SK-N-SH (cell line): Measurements from ENCODE around the gene ACP4. TPM values are rescaled to one million over a fixed set of nuclear protein-coding genes. Genes with fewer than 3 reads are reported as not detected.
A peak's percentile ranks its signal among the peaks of the same experiment; 100 is the strongest.
"Not testable (repeated sequence)": the region's sequence is repeated elsewhere in the genome, so short reads cannot be mapped to it uniquely, and the experiment has no call there.

Source experiments
- CTCF ChIA-PET: fragments of 300-600, 350-600 bp; formaldehyde crosslinking; extraction: SDS; loops from one replicate; lab custom pipeline; 2021; lab: Yijun Ruan, JAX
- POLR2A ChIA-PET: fragments of 350-600 bp; sonication (Branson Sonifier 250); formaldehyde crosslinking; extraction: SDS; loops from one replicate; lab custom pipeline; 2020; ENCODE audit warnings: antibody characterized with exemption, inconsistent platforms; lab: Yijun Ruan, JAX
- DNase-seq: peaks from one replicate; pipeline ENCODE4 v3.0.0; 2012
- H2AFZ ChIP-seq: fragments of 200-600 bp; sonication (generic); 2 replicates; pipeline ENCODE4 v1.8.1; 2016; ENCODE audit warnings: antibody characterized with exemption, mild to moderate bottlenecking, low read depth
- H3F3A ChIP-seq: fragments of 200-600 bp; sonication (generic); replicated peaks from 2 replicates; pipeline ENCODE3; 2016; ENCODE audit warnings: antibody characterized with exemption, mild to moderate bottlenecking; ENCODE audit not compliant: insufficient read depth
- H3K27ac ChIP-seq, 2 experiments: fragments of 200-500 bp in 1 of 2; fragments of 200-600 bp in 1 of 2; sonication (Bioruptor generic) in 1 of 2; sonication (generic), shearing (Covaris generic) in 1 of 2; 2 replicates each; pipeline versions ENCODE4 v1.5.1 to v1.6.1; 2014 to 2016; ENCODE audit warnings: low read depth in 2 of 2, inconsistent platforms in 1 of 2, low read length in 1 of 2, mild to moderate bottlenecking in 1 of 2, mixed read lengths in 1 of 2
- H3K27me3 ChIP-seq: fragments of 200-600 bp; sonication (generic), shearing (Covaris generic); 2 replicates; pipeline ENCODE4 v1.6.1; 2016; ENCODE audit warnings: mixed run types; ENCODE audit not compliant: insufficient read depth
- H3K36me3 ChIP-seq, 2 experiments: fragments of 200-500 bp in 1 of 2; fragments of 200-600 bp in 1 of 2; sonication (Bioruptor generic) in 1 of 2; sonication (generic) in 1 of 2; replicated peaks in 1 of 2; 2 replicates each; pipeline versions ENCODE3 to v1.5.1; 2014 to 2016; ENCODE audit warnings: low read length in 1 of 2, mild to moderate bottlenecking in 1 of 2; ENCODE audit not compliant: insufficient read depth in 2 of 2, control insufficient read depth in 1 of 2
- H3K4me1 ChIP-seq, 2 experiments: fragments of 200-500 bp in 1 of 2; fragments of 200-600 bp in 1 of 2; sonication (Bioruptor generic) in 1 of 2; sonication (generic), shearing (Covaris generic) in 1 of 2; 2 replicates each; pipeline versions ENCODE4 v1.5.1 to v1.6.1; 2014 to 2016; ENCODE audit warnings: low read depth in 1 of 2, low read length in 1 of 2, mixed run types in 1 of 2; ENCODE audit not compliant: insufficient read depth in 2 of 2, control insufficient read depth in 1 of 2
- H3K4me2 ChIP-seq: fragments of 200-600 bp; sonication (generic), shearing (Covaris generic); 2 replicates; pipeline ENCODE4 v1.6.1; 2017; ENCODE audit warnings: mixed run types
- H3K4me3 ChIP-seq, 2 experiments: fragments of 200-500 bp in 1 of 2; fragments of 200-600 bp in 1 of 2; sonication (Bioruptor generic) in 1 of 2; sonication (generic), shearing (Covaris generic) in 1 of 2; 2 replicates each; pipeline versions ENCODE4 v1.5.1 to v1.8.1; 2014 to 2016; ENCODE audit warnings: low read depth in 2 of 2, inconsistent platforms in 1 of 2, low read length in 1 of 2, mild to moderate bottlenecking in 1 of 2, mixed read lengths in 1 of 2, moderate library complexity in 1 of 2
- H3K79me2 ChIP-seq: fragments of 200-600 bp; sonication (generic); 2 replicates; pipeline ENCODE4 v1.8.1; 2017; ENCODE audit warnings: mild to moderate bottlenecking; ENCODE audit not compliant: insufficient read depth
- H3K9ac ChIP-seq: fragments of 200-600 bp; sonication (generic); 2 replicates; pipeline ENCODE4 v1.6.1; 2017; ENCODE audit warnings: mixed run types
- H3K9me2 ChIP-seq: fragments of 200-600 bp; sonication (generic); 2 replicates; pipeline ENCODE4 v1.6.1; 2017; ENCODE audit warnings: mixed run types
- H3K9me3 ChIP-seq: fragments of 200-600 bp; sonication (generic); 2 replicates; pipeline ENCODE4 v1.6.1; 2017; ENCODE audit warnings: mixed run types, mild to moderate bottlenecking, moderate library complexity
- H4K20me1 ChIP-seq: fragments of 200-600 bp; sonication (generic); 2 replicates; pipeline ENCODE4 v1.6.1; 2017; ENCODE audit warnings: mild to moderate bottlenecking, mixed run types; ENCODE audit not compliant: insufficient read depth
- CHD2 ChIP-seq: fragments of 150-350 bp; IDR thresholded peaks from 2 replicates; pipeline ENCODE4 v1.6.1; 2018; ENCODE audit warnings: low read length; ENCODE audit not compliant: partially characterized antibody
- NRF1 ChIP-seq: IDR thresholded peaks from 2 replicates; pipeline ENCODE4 v1.6.1; 2012; ENCODE audit warnings: low read depth, mild to moderate bottlenecking, low read length
- PBX3 ChIP-seq: IDR thresholded peaks from 2 replicates; pipeline ENCODE4; 2012
- WGBS: methylation state at CpG from one replicate; pipeline ENCODE4 v1.1.6; 2017; ENCODE audit warnings: low lambda C conversion rate; 5-methylcytosine and 5-hydroxymethylcytosine counted together
- polyA plus RNA-seq, 3 experiments: library from polyadenylated mRNA; depleted of rRNA; stranded (reverse); fragments of >200 nt; gene quantifications; 2 replicates each; pipeline ENCODE4 v1.2.3, GENCODE V29; 2012
- TF ChIP-seq, protein P1 (sequence below): IDR thresholded peaks from 2 replicates; pipeline ENCODE4 v1.6.1; 2012; ENCODE audit warnings: mild to moderate bottlenecking, low read depth, low read length, moderate library complexity
- TF ChIP-seq, protein P2 (sequence below): fragments of 150-350 bp; IDR thresholded peaks from 2 replicates; pipeline ENCODE4 v1.6.1; 2017; ENCODE audit warnings: antibody characterized with exemption, low read length, low read depth, borderline replicate concordance

Gene ACP4
- polyA plus RNA-seq, 1 of the 3 experiments (the other 2 are of a cell fraction) = not detected

GRCh38 chr19:50764409-50764808, 25.8 kb upstream of the ACP4 start (continued):
- TF ChIP-seq, protein P1, sequence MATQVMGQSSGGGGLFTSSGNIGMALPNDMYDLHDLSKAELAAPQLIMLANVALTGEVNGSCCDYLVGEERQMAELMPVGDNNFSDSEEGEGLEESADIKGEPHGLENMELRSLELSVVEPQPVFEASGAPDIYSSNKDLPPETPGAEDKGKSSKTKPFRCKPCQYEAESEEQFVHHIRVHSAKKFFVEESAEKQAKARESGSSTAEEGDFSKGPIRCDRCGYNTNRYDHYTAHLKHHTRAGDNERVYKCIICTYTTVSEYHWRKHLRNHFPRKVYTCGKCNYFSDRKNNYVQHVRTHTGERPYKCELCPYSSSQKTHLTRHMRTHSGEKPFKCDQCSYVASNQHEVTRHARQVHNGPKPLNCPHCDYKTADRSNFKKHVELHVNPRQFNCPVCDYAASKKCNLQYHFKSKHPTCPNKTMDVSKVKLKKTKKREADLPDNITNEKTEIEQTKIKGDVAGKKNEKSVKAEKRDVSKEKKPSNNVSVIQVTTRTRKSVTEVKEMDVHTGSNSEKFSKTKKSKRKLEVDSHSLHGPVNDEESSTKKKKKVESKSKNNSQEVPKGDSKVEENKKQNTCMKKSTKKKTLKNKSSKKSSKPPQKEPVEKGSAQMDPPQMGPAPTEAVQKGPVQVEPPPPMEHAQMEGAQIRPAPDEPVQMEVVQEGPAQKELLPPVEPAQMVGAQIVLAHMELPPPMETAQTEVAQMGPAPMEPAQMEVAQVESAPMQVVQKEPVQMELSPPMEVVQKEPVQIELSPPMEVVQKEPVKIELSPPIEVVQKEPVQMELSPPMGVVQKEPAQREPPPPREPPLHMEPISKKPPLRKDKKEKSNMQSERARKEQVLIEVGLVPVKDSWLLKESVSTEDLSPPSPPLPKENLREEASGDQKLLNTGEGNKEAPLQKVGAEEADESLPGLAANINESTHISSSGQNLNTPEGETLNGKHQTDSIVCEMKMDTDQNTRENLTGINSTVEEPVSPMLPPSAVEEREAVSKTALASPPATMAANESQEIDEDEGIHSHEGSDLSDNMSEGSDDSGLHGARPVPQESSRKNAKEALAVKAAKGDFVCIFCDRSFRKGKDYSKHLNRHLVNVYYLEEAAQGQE = no peak
- TF ChIP-seq CHD2 (no peak), NRF1 (no peak), PBX3 (no peak)
- TF ChIP-seq, protein P2, sequence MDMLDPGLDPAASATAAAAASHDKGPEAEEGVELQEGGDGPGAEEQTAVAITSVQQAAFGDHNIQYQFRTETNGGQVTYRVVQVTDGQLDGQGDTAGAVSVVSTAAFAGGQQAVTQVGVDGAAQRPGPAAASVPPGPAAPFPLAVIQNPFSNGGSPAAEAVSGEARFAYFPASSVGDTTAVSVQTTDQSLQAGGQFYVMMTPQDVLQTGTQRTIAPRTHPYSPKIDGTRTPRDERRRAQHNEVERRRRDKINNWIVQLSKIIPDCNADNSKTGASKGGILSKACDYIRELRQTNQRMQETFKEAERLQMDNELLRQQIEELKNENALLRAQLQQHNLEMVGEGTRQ = no peak

DNA sequence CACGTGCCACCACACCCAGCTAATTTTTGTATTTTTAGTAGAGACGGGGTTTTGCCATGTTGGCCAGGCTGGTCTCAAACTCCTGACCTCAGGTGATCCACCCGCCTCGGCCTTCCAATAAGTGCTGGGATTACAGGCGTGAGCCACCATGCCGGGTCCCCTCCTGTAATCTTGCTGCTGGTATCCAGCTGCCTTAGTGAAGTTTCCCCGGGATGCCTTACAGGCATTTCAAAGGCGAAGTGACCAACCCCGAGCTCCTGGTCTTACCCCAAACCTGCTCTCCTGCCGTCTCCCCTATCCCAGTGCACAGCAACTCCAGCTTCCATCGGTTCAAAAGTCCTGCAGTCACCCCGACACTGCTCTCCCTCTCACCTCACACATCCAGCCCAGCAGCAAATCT, 23.5 kb upstream of the ACP4 start:
- H3K27ac ChIP-seq, H3K4me2 ChIP-seq, H3F3A ChIP-seq, H4K20me1 ChIP-seq, DNase-seq, H3K9ac ChIP-seq, H3K27me3 ChIP-seq, POLR2A ChIA-PET, H2AFZ ChIP-seq, H3K36me3 ChIP-seq, H3K4me3 ChIP-seq, H3K4me1 ChIP-seq, H3K9me3 ChIP-seq, H3K9me2 ChIP-seq, H3K79me2 ChIP-seq: not testable (repeated sequence)
- WGBS = 49% methylated on average over 8 of the region's 12 CpGs
- CTCF ChIA-PET = interaction anchor here (1.5 kb wide), 1 partner anchor 16 kb away, joined by 4 read pairs; no protein-coding TSS in a partner anchor

GRCh38 chr19:50767263-50767662, 23.0 kb upstream of the ACP4 start:
- H3K4me3 ChIP-seq, H3K79me2 ChIP-seq, H3K27me3 ChIP-seq, H4K20me1 ChIP-seq, DNase-seq, H3K9me3 ChIP-seq, H3K4me2 ChIP-seq, POLR2A ChIA-PET, H3F3A ChIP-seq, H3K9me2 ChIP-seq, H3K36me3 ChIP-seq, H3K27ac ChIP-seq, H3K9ac ChIP-seq, H3K4me1 ChIP-seq: not testable (repeated sequence)
- H2AFZ ChIP-seq = peak overlapping the region; percentile 56; the same call in 1 of the 2 replicates
- WGBS = 33% methylated on average over 5 of the region's 5 CpGs
- CTCF ChIA-PET = interaction anchor here (1.0 kb wide), 1 partner anchor 17 kb away, joined by 3 read pairs; no protein-coding TSS in a partner anchor
